GM12878 (cell line): Measurements from ENCODE around the gene KCNK4.

ENCODE experiments used
- CTCF ChIP-seq, 3 experiments: IDR thresholded peaks in 2 of 3; conservative IDR thresholded peaks in 1 of 3; 2 replicates each; pipeline ENCODE4 v1.5.1; 2011; ENCODE audit warnings: low read depth in 3 of 3, low read length in 3 of 3, mild to moderate bottlenecking in 3 of 3, control low read depth in 2 of 3, moderate library complexity in 2 of 3, inconsistent platforms in 1 of 3, mixed read lengths in 1 of 3; ENCODE audit not compliant: control insufficient read depth in 2 of 3, insufficient read depth in 1 of 3; ENCODE audit errors: extremely low read depth in 1 of 3
- MAX ChIP-seq: IDR thresholded peaks from 2 replicates; pipeline ENCODE4 v1.6.1; 2012; ENCODE audit warnings: low read depth, low read length, improper control_type of control experiment
- MEF2A ChIP-seq: IDR thresholded peaks from 2 replicates; pipeline ENCODE4 v1.6.1; 2011; ENCODE audit warnings: low read depth, mild to moderate bottlenecking, low read length, moderate library complexity; ENCODE audit not compliant: insufficient read depth
- SMC3 ChIP-seq: IDR thresholded peaks from 2 replicates; pipeline ENCODE4 v1.6.1; 2011; ENCODE audit warnings: low read length, improper control_type of control experiment, borderline replicate concordance
- STAT1 ChIP-seq: fragments of 450-650 bp; conservative IDR thresholded peaks from 2 replicates; pipeline ENCODE4 v1.6.1; 2014; ENCODE audit warnings: antibody characterized with exemption, mild to moderate bottlenecking
- ZNF217 ChIP-seq: fragments of 450-650 bp; IDR thresholded peaks from 2 replicates; pipeline ENCODE4 v1.6.1; 2017; ENCODE audit warnings: antibody characterized with exemption, mild to moderate bottlenecking
- ZNF24 ChIP-seq: fragments of 450-650 bp; IDR thresholded peaks from 2 replicates; pipeline ENCODE4 v1.6.1; 2017; ENCODE audit warnings: antibody characterized with exemption, mild to moderate bottlenecking

- TF ChIP-seq CTCF (IDR thresholded peaks at IDR 0.05 in 2 of 3, conservative IDR thresholded peaks at IDR 0.05 in 1 of 3; ENCODE audit: control insufficient read depth in 2 of 3, extremely low read depth in 1 of 3, insufficient read depth in 1 of 3, low read depth in 3 of 3, low read length in 3 of 3) (no peak), MEF2A (no peak), SMC3 (no peak), STAT1 (no peak), ZNF24 (no peak), MAX (no peak), ZNF217 (no peak)
These were observed 32.3 kb downstream of the KCNK4 start for GRCh38 chr11:64323373-64323772.
